GM12872 (cell line): ENCODE measurements around the gene NELFB.

Source experiments
- CTCF ChIP-seq: IDR thresholded peaks from 3 replicates; pipeline ENCODE4 v1.5.1; 2011; ENCODE audit warnings: low read depth, mild to moderate bottlenecking, low read length, moderate library complexity; ENCODE audit not compliant: insufficient read depth

The NELFB gene

DNA sequence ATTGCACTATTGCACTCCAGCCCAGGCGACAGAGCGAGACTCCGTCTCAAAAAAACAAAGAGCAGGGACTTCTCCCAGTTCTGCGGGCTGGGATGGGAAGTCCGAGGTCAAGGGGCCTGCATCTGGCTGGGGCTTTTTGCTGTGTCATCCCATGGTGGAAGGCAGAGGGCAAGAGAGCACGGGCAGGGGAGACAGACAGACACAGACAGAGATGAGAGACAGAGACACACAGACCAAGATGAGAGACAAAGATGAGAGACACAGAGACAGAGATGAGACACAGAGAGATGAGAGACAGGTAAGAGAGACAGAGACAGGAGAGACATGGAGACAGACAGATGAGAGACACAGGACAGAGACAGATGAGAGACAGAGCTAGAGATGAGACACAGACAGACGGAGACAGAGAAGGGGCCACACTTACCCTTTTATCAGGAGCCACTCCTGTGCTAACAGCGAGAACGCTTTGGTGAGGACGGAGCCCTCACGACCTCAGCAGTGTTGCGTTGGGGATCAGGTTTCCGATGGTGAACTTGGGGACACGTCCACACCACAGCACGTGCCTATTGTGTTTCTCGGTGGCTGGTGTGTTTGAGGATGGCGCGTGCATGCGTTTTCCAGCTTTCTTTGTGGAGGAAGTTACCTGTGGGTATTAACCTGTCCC lies 13.5 kb downstream of the NELFB start:
- TF ChIP-seq CTCF: no peak

DNA sequence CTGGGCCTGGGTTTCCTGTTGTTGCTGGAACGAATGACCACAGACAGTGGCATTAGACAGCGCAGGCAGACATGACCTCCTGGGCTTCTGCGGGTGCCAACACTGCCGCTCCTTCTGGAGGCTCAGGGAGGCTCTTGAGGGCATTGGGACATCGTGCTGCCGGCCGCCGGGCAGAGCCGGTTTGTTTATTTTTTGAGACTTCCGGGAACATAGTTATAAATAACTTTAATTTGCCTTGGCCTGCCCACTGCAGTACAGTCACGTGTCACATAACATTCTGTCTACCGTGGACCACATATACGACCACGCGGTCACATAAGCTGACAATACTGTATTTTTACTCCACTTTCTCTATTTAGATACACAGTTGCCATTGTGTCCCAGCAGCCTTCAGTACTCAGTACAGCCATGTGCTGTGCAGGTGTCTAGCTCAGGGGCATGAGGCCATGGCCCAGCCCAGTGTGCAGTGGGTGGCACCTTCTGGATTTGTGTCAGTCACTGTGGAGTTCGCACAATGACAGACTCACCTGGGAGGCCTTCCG lies 14.2 kb downstream of the NELFB start:
- TF ChIP-seq CTCF: no peak

DNA sequence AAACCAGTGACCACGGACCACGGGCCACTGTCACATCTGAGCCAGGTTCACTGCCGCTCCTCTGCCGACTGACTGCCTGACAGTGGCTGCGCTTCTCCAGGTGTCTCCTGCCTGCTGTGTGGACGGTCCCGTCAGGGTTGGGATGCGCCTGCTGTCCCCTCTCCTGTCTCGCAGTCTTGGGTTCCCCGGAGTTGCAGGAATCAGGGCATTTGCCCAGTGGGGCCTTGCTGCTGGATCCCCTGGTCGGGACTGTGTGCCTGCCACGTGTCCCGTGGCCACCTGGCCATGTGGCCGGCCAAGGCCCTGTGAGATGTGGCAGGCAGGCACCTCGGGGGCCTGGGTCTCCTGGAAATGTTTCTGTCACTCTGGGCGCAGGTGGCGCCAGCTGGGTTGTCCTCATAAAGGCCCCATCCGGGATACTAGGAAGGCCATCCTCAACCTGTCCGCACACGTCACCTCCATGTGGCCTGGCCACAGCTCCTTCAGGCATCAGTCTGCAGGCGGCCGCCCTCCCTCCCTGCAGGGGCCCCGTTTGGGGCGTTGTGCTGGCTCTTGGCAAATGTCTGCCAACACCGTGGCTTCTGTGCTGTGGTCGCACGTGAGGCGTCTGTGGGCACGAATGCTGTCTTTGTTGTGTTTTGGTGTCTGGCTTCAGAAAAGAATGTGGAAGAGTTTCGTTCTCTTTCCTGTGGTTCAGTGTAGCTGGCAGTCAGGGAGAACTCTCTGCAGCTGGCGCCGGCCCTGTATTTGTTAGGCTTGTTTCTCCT lies 16.0 kb downstream of the NELFB start:
- TF ChIP-seq CTCF: no peak

- TF ChIP-seq CTCF: no peak
These were observed 16.6 kb downstream of the NELFB start for GRCh38 chr9:137271696-137272076.

GRCh38 chr9:137272241-137273094 lies 17.3 kb downstream of the NELFB start:
- TF ChIP-seq CTCF: no peak

DNA sequence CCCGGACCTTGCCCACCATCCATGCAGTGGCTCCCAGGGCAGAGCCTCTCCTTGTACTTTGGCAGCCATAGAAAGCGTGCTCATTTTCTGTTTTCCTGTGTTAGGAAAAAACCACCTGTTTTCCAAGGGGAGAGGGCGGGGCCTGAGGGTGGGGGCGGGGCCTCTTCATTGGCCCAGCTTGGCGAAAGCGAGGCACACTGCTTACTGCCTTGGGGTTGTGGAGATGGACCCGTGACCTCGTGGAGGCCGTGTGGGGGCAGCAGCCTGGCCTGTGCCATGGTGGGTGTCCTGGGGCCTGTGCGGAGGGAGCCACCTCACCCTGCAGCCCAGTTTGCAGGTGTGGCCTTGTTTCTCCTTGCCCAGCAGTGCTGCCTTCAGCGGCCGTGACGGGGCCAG lies 18.0 kb downstream of the NELFB start:
- TF ChIP-seq CTCF: no peak

DNA sequence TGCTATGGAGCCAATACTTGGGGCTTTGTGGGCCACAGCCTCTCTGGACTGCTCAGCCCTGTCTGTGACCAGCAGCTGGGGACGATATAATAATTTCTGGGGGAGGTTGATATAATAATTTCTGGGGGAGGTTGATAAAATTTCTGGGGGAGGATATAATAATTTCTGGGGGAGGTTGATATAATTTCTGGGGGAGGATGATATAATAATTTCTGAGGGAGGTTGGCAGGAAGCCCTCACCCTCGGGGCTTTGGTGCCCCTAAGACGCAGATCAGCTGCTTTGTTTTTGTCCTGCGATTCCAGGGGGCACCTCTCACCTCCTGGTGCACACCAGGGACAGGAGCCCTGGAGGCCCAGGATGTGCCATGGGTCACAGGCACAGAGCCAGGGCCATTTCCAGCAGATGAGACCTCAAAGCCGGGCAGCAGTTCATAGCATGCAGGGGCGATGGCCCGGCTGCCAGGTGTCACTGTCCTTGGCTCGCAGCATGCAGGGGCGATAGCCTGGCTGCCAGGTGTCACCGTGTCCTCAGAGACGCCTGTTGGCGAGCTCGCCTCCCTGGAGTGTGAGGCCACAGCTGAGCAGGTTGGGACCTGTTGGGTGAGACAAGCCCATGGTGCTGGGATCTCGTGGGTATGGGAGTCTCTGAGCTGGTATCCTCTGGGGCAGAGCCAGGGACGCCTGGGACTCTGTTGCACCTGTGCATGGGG lies 18.6 kb downstream of the NELFB start:
- TF ChIP-seq CTCF: no peak
